H1 (cell line): ENCODE measurements around the gene OR51B2. TPM values are rescaled to one million over a fixed set of nuclear protein-coding genes. Genes with fewer than 3 reads are reported as not detected.
A peak's percentile ranks its signal among the peaks of the same experiment; 100 is the strongest.

Experiments used
- CTCF ChIA-PET: fragments of 300-600 bp; sonication (Branson Sonifier 250); formaldehyde crosslinking; loops from one replicate; lab custom pipeline; 2021; ENCODE audit not compliant: partially characterized antibody; lab: Charles Lee
- POLR2A ChIA-PET: fragments of 300-600 bp; sonication (Branson Sonifier 250); formaldehyde crosslinking; loops from one replicate; lab custom pipeline; 2021; ENCODE audit warnings: inconsistent platforms; ENCODE audit not compliant: partially characterized antibody; lab: Charles Lee
- DNase-seq, 2 experiments: peaks; one replicate each; pipeline versions ENCODE4 v3.0.0 to v3.0.0-alpha.2; 2010 to 2022; ENCODE audit warnings: low spot score in 2 of 2, low read depth in 1 of 2, mixed read lengths in 1 of 2
- FAIRE-seq: peaks from 2 replicates; lab custom pipeline; 2011; peaks lifted over from hg19 to GRCh38; lab: Jason Lieb, UNC
- H2AFZ ChIP-seq: 2 replicates; pipeline ENCODE4 v1.8.1; 2012; ENCODE audit warnings: low read length, inconsistent platforms
- H2AK5ac ChIP-seq: 2 replicates; pipeline ENCODE4 v1.6.1; 2013; ENCODE audit warnings: low read depth, low read length
- H2BK120ac ChIP-seq: replicated peaks from 2 replicates; pipeline ENCODE3; 2013; ENCODE audit warnings: low read depth, low read length, inconsistent platforms
- H2BK12ac ChIP-seq: 2 replicates; pipeline ENCODE4 v1.6.1; 2013; ENCODE audit warnings: low read depth, low read length
- H2BK15ac ChIP-seq: 2 replicates; pipeline ENCODE4 v1.6.1; 2013; ENCODE audit warnings: low read length
- H2BK20ac ChIP-seq: 2 replicates; pipeline ENCODE4 v1.6.1; 2013; ENCODE audit warnings: low read length
- H2BK5ac ChIP-seq: 2 replicates; pipeline ENCODE4 v1.6.1; 2013; ENCODE audit warnings: low read depth, low read length
- H3K14ac ChIP-seq: 2 replicates; pipeline ENCODE4 v1.6.1; 2013; ENCODE audit warnings: inconsistent platforms; ENCODE audit not compliant: insufficient read length
- H3K18ac ChIP-seq: 2 replicates; pipeline ENCODE4 v1.6.1; 2013; ENCODE audit warnings: low read length; ENCODE audit errors: extremely low read depth
- H3K23ac ChIP-seq: 2 replicates; pipeline ENCODE4 v1.6.1; 2013; ENCODE audit warnings: inconsistent platforms; ENCODE audit not compliant: insufficient read length
- H3K23me2 ChIP-seq: 2 replicates; pipeline ENCODE4 v1.6.1; 2013; ENCODE audit warnings: low read depth, low read length
- H3K27ac ChIP-seq: 2 replicates; pipeline ENCODE4 v1.6.1; 2011; ENCODE audit warnings: low read depth, low read length, inconsistent platforms
- H3K27me3 ChIP-seq, 4 experiments: replicated peaks in 1 of 4; 1 replicate in 1 of 4; 2 replicates in 3 of 4; pipeline versions ENCODE4 v1.6.1 to v1.8.1; 2011 to 2013; ENCODE audit warnings: low read length in 3 of 4, mild to moderate bottlenecking in 3 of 4, inconsistent platforms in 2 of 4, mixed read lengths in 2 of 4, moderate library complexity in 1 of 4; ENCODE audit not compliant: control insufficient read depth in 3 of 4, insufficient read depth in 3 of 4; ENCODE audit errors: extremely low read depth in 1 of 4
- H3K36me3 ChIP-seq, 4 experiments: 2 replicates each; pipeline versions ENCODE4 v1.6.1 to v1.8.1; 2011 to 2013; ENCODE audit warnings: mild to moderate bottlenecking in 4 of 4, low read length in 3 of 4, moderate library complexity in 2 of 4, control low read depth in 1 of 4, inconsistent platforms in 1 of 4; ENCODE audit not compliant: insufficient read depth in 4 of 4, control insufficient read depth in 2 of 4
- H3K4ac ChIP-seq: replicated peaks from 2 replicates; pipeline ENCODE3; 2013; ENCODE audit warnings: low read length, low read depth, mixed read lengths, inconsistent platforms; ENCODE audit not compliant: insufficient read length
- H3K4me1 ChIP-seq, 4 experiments: replicated peaks in 1 of 4; 1 replicate in 1 of 4; 2 replicates in 3 of 4; pipeline versions ENCODE4 v1.6.1 to v1.8.1; 2011 to 2013; ENCODE audit warnings: low read length in 3 of 4, inconsistent platforms in 2 of 4, mixed read lengths in 1 of 4; ENCODE audit not compliant: insufficient read depth in 4 of 4, control insufficient read depth in 3 of 4
- H3K4me2 ChIP-seq, 2 experiments: 2 replicates each; pipeline versions ENCODE4 v1.6.1 to v1.8.1; 2011 to 2013; ENCODE audit warnings: low read depth in 2 of 2, low read length in 2 of 2, control low read depth in 1 of 2, inconsistent platforms in 1 of 2, mild to moderate bottlenecking in 1 of 2; ENCODE audit not compliant: insufficient read depth in 1 of 2
- H3K4me3 ChIP-seq, 4 experiments: fragments of 200-600, 300-600 bp in 1 of 4; sonication (generic), shearing (Covaris generic), sonication (Bioruptor Twin) in 1 of 4; 2 replicates each; pipeline versions ENCODE4 v1.5.1 to v1.8.1; 2011 to 2016; ENCODE audit warnings: low read length in 4 of 4, low read depth in 3 of 4, control low read depth in 2 of 4, inconsistent platforms in 2 of 4, mild to moderate bottlenecking in 2 of 4, mixed read lengths in 1 of 4, moderate library complexity in 1 of 4; ENCODE audit not compliant: insufficient read depth in 2 of 4; ENCODE audit errors: extremely low read depth in 1 of 4
- H3K56ac ChIP-seq: replicated peaks from 2 replicates; pipeline ENCODE3; 2013; ENCODE audit warnings: low read depth, mild to moderate bottlenecking, mixed read lengths, low read length, inconsistent platforms; ENCODE audit not compliant: insufficient read length
- H3K79me1 ChIP-seq: 2 replicates; pipeline ENCODE4 v1.6.1; 2013; ENCODE audit warnings: low read depth, low read length, control low read depth
- H3K79me2 ChIP-seq, 2 experiments: 2 replicates each; pipeline versions ENCODE4 v1.6.1 to v1.8.1; 2012 to 2013; ENCODE audit warnings: low read length in 2 of 2, mild to moderate bottlenecking in 2 of 2, inconsistent platforms in 1 of 2; ENCODE audit not compliant: insufficient read depth in 2 of 2, control insufficient read depth in 1 of 2
- H3K9ac ChIP-seq, 4 experiments: replicated peaks in 1 of 4; 1 replicate in 1 of 4; 2 replicates in 3 of 4; pipeline versions ENCODE4 v1.6.1 to v1.8.1; 2011 to 2013; ENCODE audit warnings: low read depth in 3 of 4, low read length in 3 of 4, control low read depth in 2 of 4, mild to moderate bottlenecking in 2 of 4, moderate library complexity in 2 of 4, inconsistent platforms in 1 of 4; ENCODE audit errors: extremely low read depth in 1 of 4
- H3K9me3 ChIP-seq, 2 experiments: 2 replicates each; pipeline versions ENCODE4 v1.6.1 to v1.8.1; 2012 to 2013; ENCODE audit warnings: mild to moderate bottlenecking in 2 of 2, moderate library complexity in 2 of 2, control low read depth in 1 of 2, inconsistent platforms in 1 of 2, low read depth in 1 of 2, low read length in 1 of 2, mixed read lengths in 1 of 2; ENCODE audit not compliant: insufficient read depth in 2 of 2
- H4K20me1 ChIP-seq, 2 experiments: replicated peaks in 1 of 2; 2 replicates each; pipeline versions ENCODE3 to v1.8.1; 2011 to 2013; ENCODE audit warnings: inconsistent platforms in 2 of 2, low read length in 2 of 2, mild to moderate bottlenecking in 1 of 2; ENCODE audit not compliant: insufficient read depth in 2 of 2, control insufficient read depth in 1 of 2
- H4K5ac ChIP-seq: 2 replicates; pipeline ENCODE4 v1.6.1; 2013; ENCODE audit warnings: low read length, low read depth, mixed read lengths, inconsistent platforms; ENCODE audit not compliant: insufficient read length
- H4K8ac ChIP-seq: 2 replicates; pipeline ENCODE4 v1.8.0; 2013; ENCODE audit warnings: mild to moderate bottlenecking, moderate library complexity, low read length, inconsistent platforms; ENCODE audit not compliant: insufficient read depth; ENCODE audit errors: extremely low read depth
- H4K91ac ChIP-seq: replicated peaks from 2 replicates; pipeline ENCODE3; 2013; ENCODE audit warnings: low read length, mixed read lengths, inconsistent platforms; ENCODE audit not compliant: insufficient read length
- BACH1 ChIP-seq: IDR thresholded peaks from 2 replicates; pipeline ENCODE4 v1.6.1; 2012; ENCODE audit warnings: low read length, improper control_type of control experiment
- CHD2 ChIP-seq: IDR thresholded peaks from 2 replicates; pipeline ENCODE4 v1.6.1; 2012; ENCODE audit warnings: low read length, improper control_type of control experiment
- EGR1 ChIP-seq: IDR thresholded peaks from 2 replicates; pipeline ENCODE4 v1.6.1; 2011; ENCODE audit warnings: low read depth, low read length, borderline replicate concordance
- EZH2 ChIP-seq: fragments of 200-600 bp; sonication (generic); IDR thresholded peaks from 2 replicates; pipeline ENCODE4 v1.7.1; 2012; ENCODE audit warnings: low read depth, mild to moderate bottlenecking, moderate library complexity, low read length, inconsistent platforms; ENCODE audit not compliant: severe bottlenecking
- GABPA ChIP-seq: IDR thresholded peaks from 2 replicates; pipeline ENCODE4 v1.6.1; 2011; ENCODE audit warnings: mild to moderate bottlenecking, low read length, moderate library complexity, borderline replicate concordance; ENCODE audit not compliant: insufficient read depth
- GTF2F1 ChIP-seq: IDR thresholded peaks from 2 replicates; pipeline ENCODE4 v1.6.1; 2012; ENCODE audit warnings: low read depth, low read length, improper control_type of control experiment, borderline replicate concordance
- JUND ChIP-seq: IDR thresholded peaks from 2 replicates; pipeline ENCODE4 v1.6.1; 2011; ENCODE audit warnings: mild to moderate bottlenecking, improper control_type of control experiment, low read length
- KDM4A ChIP-seq: IDR thresholded peaks from one replicate; pipeline ENCODE4 v1.7.1; 2012; ENCODE audit warnings: low read depth, mild to moderate bottlenecking, moderate library complexity, low read length, inconsistent platforms; ENCODE audit not compliant: severe bottlenecking
- KDM5A ChIP-seq: fragments of 200-600 bp; IDR thresholded peaks from 2 replicates; pipeline ENCODE4 v1.7.1; 2012; ENCODE audit warnings: mild to moderate bottlenecking, low read length, inconsistent platforms, mixed read lengths
- MAFK ChIP-seq: IDR thresholded peaks from 2 replicates; pipeline ENCODE4 v1.6.1; 2012; ENCODE audit warnings: low read depth, mild to moderate bottlenecking, improper control_type of control experiment, low read length
- POU5F1 ChIP-seq: IDR thresholded peaks from 2 replicates; pipeline ENCODE4 v1.6.1; 2011; ENCODE audit warnings: low read depth, mild to moderate bottlenecking, low read length, moderate library complexity
- SIN3A ChIP-seq, 2 experiments: IDR thresholded peaks in 1 of 2; conservative IDR thresholded peaks in 1 of 2; 2 replicates each; pipeline ENCODE4 v1.6.1; 2011 to 2012; ENCODE audit warnings: low read length in 2 of 2, improper control_type of control experiment in 1 of 2, low read depth in 1 of 2, mild to moderate bottlenecking in 1 of 2
- TEAD4 ChIP-seq: IDR thresholded peaks from 2 replicates; pipeline ENCODE4 v1.6.1; 2012; ENCODE audit warnings: low read depth, low read length, inconsistent platforms, mixed read lengths
- YY1 ChIP-seq: IDR thresholded peaks from 2 replicates; pipeline ENCODE4 v1.6.1; 2011; ENCODE audit warnings: low read depth, mild to moderate bottlenecking, low read length
- WGBS, 2 experiments: shearing (Covaris generic) in 1 of 2; methylation state at CpG; one replicate each; pipeline versions ENCODE4 v1.1.6 to v1.1.7; 2013 to 2015; ENCODE audit warnings: low lambda C conversion rate in 2 of 2, mixed read lengths in 2 of 2, inconsistent platforms in 1 of 2, low coverage in 1 of 2, missing lambda C conversion rate in 1 of 2; ENCODE audit not compliant: insufficient replicate concordance in 2 of 2, insufficient coverage in 1 of 2, insufficient read length in 1 of 2; ENCODE audit errors: extremely low coverage in 1 of 2, missing lambda C conversion rate in 1 of 2; 5-methylcytosine and 5-hydroxymethylcytosine counted together
- polyA plus RNA-seq, 7 experiments: library from polyadenylated mRNA; depleted of rRNA in 3 of 7; stranded (reverse) in 5 of 7; unstranded in 2 of 7; fragments of >200 nt in 5 of 7; fragments of 200-250 nt in 2 of 7; gene quantifications; 1 replicate in 5 of 7; 2 replicates in 1 of 7; 4 replicates in 1 of 7; pipeline versions ENCODE4 v1.2.1 to v1.2.3, GENCODE V29; 2011 to 2013; ENCODE audit warnings: missing spikeins in 2 of 7, mixed read lengths in 2 of 7
- total RNA-seq: library from RNA; stranded (reverse); fragmentation: NEBNext Ultra II Directional; extraction: Animal tissue kit (Norgen Biotek cat#: 25700); gene quantifications from 2 replicates; pipeline ENCODE4 v1.2.1, GENCODE V29; 2021

Gene OR51B2
- total and polyA plus RNA-seq, 2 of the 8 experiments (the other 6 are each of a cell fraction or from before 2014, with no cell fraction given) = not detected

- Histone ChIP-seq H3K56ac (no peak overlapping the region), H3K4ac (no peak overlapping the region), H3K9me3 (no peaks in the 10 kb centered on the region), H2AK5ac (no peak overlapping the region), H3K18ac (no peak overlapping the region), H3K36me3 (no peaks in the 10 kb centered on the region), H2BK120ac (no peak overlapping the region), H3K27ac (no peak overlapping the region), H3K23ac (no peak overlapping the region), H3K4me1 (no peaks in the 10 kb centered on the region; a peak in 1 of 7 replicates), H2AFZ (no peak overlapping the region), H4K5ac (no peak overlapping the region), H3K14ac (no peak overlapping the region), H2BK15ac (no peak overlapping the region), H2BK20ac (no peak overlapping the region), H3K4me2 (no peak overlapping the region), H3K4me3 (no peak overlapping the region), H3K79me2 (no peaks in the 10 kb centered on the region), H3K23me2 (no peaks in the 10 kb centered on the region; the same call in 1 of the 2 replicates), H3K27me3 (no peaks in the 10 kb centered on the region), H3K79me1 (0 out of 2 replicates have a peak, but pooled peaks cover 2% of the 10 kb centered on the region), H2BK12ac (no peak overlapping the region), H4K20me1 (no peaks in the 10 kb centered on the region), H2BK5ac (no peak overlapping the region), H4K8ac (no peak overlapping the region), H4K91ac (no peak overlapping the region), H3K9ac (no peak overlapping the region)
- no peak for DNase-seq
- TF ChIP-seq JUND (peak; percentile 78; the same call in 1 of the 2 replicates), GTF2F1 (no peak), POU5F1 (no peak), KDM5A (no peak), KDM4A (no peak), SIN3A (conservative IDR thresholded peaks at IDR 0.05 in 1 of 2, IDR thresholded peaks at IDR 0.05 in 1 of 2; ENCODE audit: low read depth in 1 of 2, low read length in 2 of 2) (no peak), TEAD4 (no peak), EZH2 (no peak), YY1 (no peak), GABPA (no peak), BACH1 (peak; percentile 99), EGR1 (no peak), CHD2 (no peak), MAFK (peak; percentile 95)
- ChIA-PET POLR2A (interaction anchor here (0.6 kb wide), 1 partner anchor 107 kb away, joined by 3 read pairs; no protein-coding TSS in a partner anchor), CTCF (interaction anchor here (0.8 to 8.6 kb wide), 3 partner anchors 10 to 75 kb away, joined by 3 to 48 read pairs (median 3); no protein-coding TSS in a partner anchor)
- WGBS, 2 experiments = 76% methylated on average over 3 of the region's 3 CpGs; no CpG with 5 or more reads in 1 of the 2 experiments
- no peak for FAIRE-seq
These were observed 43.5 kb downstream of the OR51B2 start for GRCh38 chr11:5280582-5281102.
